Transverse colon (tissue), 3 donors: ENCODE results near the gene FBF1.

Experiments used
- CTCF ChIP-seq, 5 experiments: fragments of 200-600 bp in 3 of 5; fragments of 450-650 bp in 2 of 5; sonication (generic) in 3 of 5; IDR thresholded peaks; 1 replicate in 2 of 5; 2 replicates in 3 of 5; pipeline ENCODE4 v1.5.1; 2016 to 2017; ENCODE audit warnings: antibody characterized with exemption in 5 of 5, inconsistent platforms in 3 of 5, mild to moderate bottlenecking in 2 of 5, moderate library complexity in 1 of 5
- EP300 ChIP-seq: sonication (generic); formaldehyde crosslinking; IDR thresholded peaks from one replicate; pipeline ENCODE4 v1.6.1; 2017; ENCODE audit warnings: antibody characterized with exemption, low read depth

- no peak for TF ChIP-seq CTCF (IDR thresholded peaks at IDR 0.05)
- TF ChIP-seq EP300 = no peak
Measured at GRCh38 chr17:75975757-75976174, 34.9 kb upstream of the FBF1 start.
